Measurements from ENCODE around the gene RCOR2.
"Not testable (repeated sequence)": the region's sequence is repeated elsewhere in the genome, so short reads cannot be mapped to it uniquely, and the experiment has no call there.

The RCOR2 gene
- 0 to 0.27 (median 0.10) reads per million in 4 donors for total RNA-seq

DNA sequence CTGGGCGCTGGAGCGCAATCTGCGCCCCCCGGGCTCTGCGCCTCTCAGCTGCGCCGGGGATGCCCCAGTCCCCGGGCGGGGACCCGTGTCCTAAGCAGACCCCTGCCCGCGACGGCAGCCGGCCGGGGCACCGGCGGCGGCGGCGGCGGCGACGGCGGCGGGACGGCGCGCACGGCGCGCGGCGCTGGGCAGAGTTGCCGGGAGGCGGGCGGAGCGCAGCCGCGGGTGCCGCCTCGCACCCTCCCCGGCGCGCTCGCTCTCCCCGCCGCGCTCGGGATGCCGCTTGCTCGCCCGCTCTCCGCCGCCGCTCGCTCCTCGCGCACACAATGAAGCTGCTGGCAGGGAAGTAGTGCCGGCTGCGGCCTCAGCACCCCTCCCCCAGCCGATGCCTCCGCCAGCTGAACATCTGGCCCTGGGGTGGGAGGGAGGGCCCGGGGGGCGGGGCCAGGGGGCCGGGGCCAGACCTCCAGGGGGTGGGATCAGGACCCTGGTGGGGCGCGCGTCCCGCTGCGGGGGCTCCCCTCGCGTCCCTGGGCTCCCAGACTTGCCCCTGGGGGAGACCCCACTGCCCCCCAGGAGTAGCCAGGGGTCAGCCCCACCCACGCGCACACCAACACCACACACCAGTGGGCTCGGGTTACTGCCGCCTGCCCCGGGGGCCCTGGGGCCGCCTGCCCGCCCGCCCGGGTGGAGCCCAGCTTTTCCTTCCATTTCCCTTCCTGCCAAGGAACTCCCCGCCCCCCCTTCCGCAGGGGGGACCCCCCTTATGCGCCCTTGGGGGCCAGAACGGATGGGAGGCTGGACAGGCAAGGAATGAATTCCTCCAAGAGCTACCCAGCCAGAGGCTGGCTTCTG lies at the start of gene RCOR2:
TSS of gene RCOR2 (minus strand) at position 328 of the 855 bp plus-strand sequence. CDS start 708 bp downstream, outside the sequence.
- peak in 4 of 5 donors; percentile 27 to 66 (median 43) for DNase-seq

DNA sequence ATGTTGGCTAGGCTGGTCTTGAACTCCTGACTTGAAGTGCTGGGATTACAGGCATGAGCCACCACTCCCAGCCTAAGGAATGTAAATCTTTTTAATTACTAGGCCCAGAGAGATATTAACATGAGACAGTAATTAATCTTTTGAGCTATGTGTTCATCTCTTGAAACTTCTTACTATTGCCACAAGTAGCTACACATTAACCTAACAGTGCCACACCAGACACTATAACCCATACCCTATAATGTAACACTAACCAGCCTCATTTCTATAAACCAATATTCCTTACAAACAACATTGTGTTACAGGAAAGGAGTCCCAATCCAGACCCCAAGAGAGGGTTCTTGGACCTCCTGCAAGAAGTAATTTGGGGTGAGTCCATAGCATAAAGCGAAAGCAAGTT lies 49.5 kb upstream of the RCOR2 start:
- DNase-seq = no peak

DNA sequence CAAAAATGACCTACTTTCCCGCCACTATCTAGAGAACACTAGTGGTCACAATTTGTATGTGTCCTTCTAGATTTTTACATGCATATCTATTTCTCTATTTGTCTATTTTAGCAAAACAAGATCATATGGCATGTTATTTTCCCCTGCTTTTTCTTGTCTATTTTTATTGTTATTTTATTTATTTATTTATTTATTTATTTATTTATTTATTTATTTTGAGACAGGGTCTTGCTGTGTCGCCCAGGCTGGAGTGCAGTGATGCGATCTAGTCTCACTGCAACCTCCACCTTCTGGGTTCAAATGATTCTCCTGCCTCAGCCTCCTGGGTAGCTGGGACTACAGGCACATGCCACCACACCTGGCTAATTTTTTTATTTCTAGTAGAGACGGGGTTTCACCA lies 46.9 kb upstream of the RCOR2 start:
- not testable (repeated sequence) for DNase-seq

DNA sequence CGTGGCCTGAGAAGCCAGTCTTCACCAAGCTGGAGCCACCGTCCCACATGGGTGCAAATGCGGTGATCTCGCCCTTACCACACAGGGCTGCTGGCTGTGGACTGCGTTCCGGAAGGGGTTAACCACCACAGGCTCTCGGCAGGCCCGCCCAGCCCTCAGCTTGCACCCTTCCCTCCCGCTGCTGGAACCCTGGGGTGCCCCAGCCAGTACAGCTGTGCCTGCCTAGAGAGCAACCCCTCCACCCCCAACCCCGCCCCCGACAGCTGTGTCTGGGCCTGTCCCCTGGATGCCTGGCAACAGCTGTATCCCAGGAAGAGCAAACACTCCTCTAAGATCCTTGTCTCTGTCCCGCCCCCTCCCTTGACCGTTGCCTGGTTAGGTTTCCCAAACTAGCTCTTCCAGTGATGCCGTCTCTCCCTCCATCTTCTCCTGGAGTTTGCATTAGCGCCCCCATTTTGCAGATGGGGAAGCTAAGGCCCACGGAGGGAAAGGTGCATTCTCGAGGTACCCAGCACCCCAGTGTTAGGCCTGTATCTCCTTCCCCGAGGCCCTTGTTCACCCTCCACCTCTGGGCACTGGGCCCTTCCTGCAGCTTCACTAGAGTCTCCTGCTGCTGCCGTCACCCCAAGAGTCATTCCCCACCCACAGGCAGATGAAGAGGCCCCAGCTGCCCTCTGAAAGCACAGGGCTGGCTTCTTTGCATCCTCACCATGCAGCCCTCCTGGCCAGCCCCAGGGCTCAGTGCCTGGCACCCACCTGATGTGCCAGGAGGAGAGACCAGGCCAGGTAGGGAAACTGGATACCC lies 44.8 kb upstream of the RCOR2 start:
- DNase-seq = peak in 1 of 5 donors; percentile 59

DNA sequence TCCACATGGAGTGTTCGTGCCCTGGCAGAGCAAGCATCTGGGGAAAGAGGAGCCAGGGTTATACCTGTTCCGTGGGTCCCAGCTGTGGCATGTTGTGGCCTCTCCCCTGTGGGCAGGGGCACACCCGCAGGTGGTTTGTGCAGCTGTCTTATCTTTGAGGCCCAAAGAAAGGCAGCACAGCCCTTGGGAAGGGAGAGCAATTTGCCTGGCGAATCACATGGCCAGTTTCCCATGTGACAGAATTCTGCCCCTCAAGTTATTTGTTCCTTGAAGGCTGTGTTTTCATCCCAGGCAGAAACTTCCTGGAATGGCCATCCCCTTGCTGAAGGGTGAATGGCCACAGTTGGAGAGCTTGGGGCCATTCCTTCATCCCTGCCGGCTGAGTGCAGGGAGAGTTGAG lies 41.0 kb upstream of the RCOR2 start:
- no peak for DNase-seq

DNA sequence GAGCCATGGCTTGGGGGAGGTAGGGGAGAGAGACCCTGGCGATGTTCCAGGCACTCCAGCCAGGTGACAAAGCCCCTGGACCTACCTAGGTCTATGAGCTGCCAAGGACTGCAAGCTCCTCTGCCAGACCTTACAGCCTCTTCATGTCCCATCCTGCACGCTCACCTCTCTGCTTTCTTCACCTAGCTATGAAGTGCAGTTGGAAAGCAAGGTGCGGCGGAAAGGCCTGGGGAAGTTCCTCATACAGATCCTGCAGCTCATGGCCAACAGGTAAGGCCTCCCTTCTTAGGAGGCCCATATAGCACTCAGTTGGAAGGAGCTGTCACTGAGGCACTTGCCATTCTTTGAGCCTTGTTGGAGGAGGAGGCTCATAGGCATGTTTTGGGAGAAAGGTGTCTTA lies 35.6 kb upstream of the RCOR2 start:
- no peak for DNase-seq

DNA sequence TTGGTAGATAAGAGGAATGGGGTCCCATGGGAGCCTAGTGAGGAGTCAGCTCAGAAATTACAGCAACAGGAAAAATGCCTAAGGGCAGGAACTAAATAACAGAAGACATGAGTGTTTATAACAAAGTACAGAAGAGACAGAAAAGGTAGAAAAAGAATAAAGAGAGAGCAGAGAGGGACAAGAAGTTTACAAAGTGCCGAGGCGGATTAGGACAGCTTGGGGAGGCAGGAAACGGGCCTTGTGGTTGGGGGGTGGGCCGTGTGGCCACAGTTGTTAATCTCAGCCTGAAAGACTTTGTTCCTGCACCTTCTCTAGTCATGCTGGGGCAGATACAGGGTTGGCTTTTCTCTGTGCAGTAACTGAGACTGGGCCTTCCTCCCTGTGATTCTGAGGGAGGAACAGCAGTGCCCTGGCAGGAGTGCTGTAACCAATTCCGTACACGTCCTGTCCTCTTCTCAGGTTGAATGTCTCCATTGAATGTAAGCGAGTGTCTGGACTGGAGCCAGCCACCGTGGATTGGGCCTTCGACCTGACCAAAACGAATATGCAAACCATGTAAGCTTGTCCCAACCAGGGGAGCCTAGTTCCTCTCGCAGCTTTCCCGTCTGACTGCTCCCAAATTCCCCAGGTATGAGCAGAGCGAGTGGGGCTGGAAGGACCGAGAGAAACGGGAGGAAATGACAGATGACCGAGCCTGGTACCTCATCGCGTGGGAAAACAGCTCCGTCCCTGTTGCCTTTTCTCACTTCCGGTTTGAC lies 35.0 kb upstream of the RCOR2 start:
- DNase-seq = peak in 1 of 5 donors; percentile 55

DNA sequence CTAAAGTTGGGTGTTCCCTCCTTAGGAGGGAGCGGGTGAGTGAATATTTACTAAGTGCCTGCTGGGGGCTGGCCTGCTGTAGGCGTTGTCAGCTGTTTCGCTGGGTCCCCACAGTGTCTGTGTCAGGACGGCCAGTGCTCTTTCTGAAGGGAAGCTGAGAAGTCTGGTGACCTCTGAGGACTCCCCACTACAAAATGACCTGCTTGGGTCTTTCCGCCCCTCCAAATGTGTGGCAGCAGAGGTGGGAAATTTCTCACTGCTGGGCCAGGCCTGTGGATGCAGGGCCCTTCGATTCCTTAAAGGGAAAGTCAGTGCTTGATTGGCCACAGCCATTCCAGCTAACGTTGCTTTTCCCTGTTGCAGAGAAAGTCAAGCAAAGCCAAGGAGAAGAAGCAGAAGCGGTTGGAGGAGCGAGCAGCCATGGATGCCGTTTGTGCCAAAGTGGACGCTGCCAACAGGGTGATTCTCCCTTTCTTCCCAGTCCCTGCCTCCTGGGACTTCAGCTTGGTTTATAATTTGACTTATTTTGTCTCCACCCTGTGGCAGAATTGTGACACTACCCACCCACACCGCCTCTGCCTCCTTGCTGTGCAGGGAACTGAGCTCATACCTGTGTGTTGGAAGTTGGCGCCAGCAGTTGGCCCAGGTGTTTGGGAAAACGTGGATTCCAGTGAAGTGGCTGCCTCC lies 28.7 kb upstream of the RCOR2 start:
- peak in 3 of 5 donors; percentile 15 to 45 (median 45) for DNase-seq

DNA sequence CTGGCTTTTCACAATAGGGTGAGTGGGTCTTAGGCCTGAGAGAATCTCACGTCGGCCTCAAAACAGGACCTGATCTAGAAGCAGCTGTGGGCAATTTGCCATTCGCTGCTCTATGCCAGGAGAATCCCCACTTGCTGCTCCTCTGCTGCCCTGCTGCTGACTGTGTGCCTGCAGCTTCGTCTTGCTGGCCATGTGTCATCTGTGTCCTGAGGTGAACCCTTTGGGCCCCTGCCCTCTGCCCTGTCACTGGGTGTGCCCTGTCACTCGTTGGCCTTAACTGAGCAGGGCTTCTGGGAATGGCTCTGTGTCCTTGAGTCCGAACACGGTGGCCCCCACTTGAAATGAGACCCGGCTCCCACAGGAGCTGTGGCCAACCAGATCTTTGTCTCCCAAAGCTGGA lies 28.0 kb upstream of the RCOR2 start:
- DNase-seq = no peak

DNA sequence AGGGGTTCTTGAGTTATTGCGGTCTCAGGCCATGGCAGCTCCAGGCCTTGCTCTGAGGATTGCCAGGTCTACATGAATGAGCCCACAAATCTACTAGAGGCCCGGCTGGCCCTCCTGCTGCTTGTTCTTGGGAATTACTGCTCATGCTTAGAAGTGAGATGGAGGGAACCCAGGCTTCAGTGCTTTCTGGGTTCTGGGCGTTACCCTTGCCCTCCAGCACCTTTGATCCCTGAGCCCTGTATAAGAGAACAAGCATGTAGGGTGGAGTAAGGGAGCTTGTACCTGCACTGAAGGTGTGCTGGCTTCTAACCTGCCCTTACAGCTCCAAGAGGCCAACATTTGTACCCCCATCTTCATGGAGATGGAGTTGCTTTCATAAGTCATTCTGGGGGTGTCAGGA lies 25.8 kb upstream of the RCOR2 start:
- no peak for DNase-seq

DNA sequence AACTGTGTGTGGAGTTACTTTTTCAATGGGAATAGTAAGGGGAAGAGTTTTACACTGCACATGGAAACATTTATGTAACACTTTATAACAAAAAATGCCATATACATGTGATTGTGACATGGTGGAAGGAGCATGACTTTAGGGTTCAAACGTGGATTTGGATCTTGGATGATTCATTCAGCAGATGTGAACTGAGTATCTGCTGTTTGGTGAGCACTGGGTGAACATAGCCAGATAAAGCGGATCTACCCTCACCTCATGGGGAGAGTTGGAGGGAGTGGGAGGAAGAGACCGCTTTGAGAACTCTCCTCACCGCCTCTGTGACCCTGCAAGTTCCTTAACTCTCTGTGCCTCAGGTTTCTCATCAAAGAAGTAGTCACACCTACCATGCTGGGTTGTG lies 24.9 kb upstream of the RCOR2 start:
- no peak for DNase-seq

DNA sequence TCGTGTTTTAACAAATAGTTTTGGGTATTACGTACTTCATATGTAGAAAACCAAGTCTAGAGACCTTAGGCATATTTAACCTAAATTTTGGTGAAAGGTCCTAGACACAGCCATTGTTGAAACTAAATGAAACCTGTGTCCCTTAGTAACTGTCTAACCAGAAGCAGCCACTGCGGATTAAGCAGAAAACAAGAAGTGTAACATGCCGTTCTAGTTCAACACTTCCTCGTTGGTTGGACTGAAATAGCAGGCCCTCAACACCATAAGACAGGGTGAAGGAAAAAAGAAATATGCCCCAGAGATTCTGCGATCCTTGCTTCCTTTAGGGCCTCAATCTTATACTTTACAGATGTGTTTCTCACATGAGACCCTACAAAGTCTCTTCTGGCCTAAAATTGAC lies 23.8 kb upstream of the RCOR2 start:
- no peak for DNase-seq

DNA sequence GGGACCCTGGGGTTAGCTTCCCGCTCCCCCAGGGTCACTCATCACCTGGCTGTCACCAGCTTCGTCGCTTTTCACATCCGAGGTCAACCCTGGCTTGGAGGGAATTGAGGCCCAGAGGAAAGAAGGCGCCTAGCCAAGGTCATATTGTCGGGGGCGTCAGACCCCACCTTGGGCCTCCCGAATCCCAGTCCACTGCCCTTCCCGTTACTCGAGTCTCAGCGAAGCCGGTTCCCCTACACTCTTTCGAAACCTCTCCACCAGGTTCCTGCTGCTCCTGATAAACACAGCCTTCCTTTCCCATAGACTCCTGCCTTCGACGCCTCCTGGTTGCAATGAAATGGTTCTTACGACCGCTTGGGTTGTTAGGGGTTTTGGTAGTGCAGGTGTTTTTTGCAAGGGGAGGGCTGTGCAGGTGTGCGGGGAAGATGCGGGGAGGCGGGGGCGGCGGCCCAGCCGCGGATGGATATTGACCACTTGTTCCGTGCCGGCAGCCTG lies 22.5 kb upstream of the RCOR2 start:
- DNase-seq = no peak

DNA sequence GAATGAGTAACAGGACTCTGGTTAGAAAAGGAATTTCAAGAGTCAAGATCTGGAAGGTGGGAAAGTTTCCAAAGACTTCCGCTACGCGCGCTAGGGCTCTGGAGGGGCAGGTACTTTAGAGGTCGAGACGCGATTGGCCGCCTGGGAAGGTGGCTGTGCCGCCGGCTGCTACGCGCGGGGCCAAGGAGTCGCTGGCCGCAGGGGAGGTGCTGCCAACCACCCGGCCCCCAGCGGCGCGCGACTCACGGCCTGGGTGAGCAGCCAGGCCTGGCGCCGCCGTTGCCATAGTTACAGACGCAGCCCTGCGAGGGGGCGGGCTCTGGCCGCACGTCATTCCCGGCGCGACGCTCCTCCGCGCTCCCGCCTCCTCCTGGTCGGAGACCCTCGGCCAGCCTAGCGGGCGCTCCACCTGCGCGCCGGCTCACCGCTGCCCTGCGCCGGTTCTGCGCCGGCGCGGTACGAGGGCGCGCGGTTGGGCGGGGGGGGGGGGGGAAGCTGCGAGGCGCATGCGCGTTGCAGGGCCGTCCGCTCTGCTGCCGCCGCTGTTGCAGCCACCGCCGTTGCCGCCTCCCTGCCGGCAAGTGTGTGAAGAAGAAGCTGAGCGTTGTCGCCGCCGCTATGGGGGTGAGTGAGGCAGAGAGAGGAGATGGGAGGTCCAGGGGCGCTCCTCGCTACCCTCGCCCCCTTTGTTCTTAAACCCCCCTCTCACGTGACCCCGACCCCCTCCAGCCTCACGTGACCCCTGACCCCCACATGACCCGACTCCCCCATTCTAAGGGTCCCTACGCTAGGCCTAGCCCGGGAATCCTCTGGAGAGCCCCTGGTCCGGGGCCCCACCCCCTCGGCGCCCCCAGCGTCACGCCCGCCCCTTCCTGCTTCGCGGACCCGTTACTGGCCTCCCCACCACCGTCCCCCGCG lies 21.8 kb upstream of the RCOR2 start, which contains the start of gene NAA40:
TSS of gene NAA40 (plus strand) at position 524 of the 918 bp plus-strand sequence. CDS start at position 619, 95 bp downstream.
- peak; percentile 83 to 98 (median 91) for DNase-seq

DNA sequence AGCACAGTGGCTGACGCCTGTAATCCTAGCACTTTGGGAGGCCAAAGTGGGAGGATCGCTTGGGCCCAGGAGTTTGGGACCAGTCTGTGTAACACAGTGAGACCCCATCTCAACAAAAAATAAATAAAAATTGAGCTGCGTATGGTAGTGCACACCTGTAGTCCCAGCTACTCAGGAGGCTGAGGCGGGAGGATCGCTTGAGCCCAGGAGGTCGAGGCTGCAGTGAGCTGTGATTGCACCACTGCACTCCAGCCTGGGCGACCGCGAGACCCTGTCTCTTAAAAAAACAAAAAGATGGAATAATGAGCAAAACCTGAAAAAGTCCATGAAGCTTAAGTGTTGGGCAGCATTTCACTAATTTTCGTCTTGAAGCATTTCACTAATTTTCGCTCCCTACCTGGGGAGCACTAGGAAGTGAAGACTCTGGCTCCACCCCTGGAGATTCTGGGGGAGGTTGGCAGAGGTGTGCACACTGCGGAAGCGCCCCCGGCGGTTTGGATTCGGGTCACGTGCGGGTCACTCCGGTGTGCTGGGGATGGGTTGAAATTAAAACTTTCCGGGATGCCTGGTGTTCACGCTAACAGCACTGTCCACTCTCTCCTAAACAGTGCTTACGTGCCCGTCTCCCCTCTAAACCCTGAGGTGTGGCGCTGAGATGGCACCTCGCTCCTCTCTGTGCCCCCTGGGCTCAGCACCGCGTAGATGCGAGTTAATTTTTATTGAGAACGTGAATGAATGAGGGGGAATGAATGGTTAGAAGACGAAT lies 20.9 kb upstream of the RCOR2 start:
- no peak for DNase-seq

DNA sequence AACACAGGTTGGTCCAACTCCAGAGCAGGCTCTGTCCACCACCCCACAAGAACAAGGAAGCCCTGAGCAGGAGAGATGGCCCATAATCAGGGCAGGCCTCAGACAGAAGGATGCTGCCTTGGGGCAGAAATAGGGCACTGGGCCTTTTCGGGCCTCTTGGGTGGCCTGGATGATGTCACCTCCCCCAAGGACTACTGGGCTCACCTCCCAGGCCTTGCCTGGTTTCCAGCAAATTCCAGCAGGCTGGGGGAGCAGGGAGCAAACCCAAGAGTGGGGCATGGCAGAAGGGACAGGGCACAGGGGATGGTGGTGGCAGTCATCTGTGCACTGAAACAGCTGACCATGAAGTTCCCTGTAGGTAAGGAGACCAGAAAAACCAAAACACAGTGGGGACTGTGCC lies 16.5 kb upstream of the RCOR2 start:
- DNase-seq = no peak

DNA sequence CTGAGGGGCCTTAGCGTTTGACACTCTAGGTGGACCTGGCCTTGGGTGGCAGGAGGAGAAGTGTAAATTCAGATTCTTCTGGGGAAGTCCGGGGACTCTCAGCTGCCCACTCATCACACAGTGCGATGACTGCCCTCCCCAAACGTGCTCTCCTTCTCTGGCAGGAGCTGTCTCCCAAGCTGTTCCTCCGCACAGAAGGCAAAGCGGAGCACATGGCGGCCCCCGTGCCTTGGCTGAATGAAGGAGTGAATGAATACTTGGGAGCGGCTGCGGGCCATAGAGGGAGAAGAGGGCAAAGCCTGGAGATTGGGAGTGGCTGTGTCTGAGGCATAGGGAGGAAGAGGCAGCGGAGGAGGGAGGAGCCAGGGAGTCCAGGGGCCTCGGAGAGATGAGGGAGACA lies 14.9 kb upstream of the RCOR2 start:
- no peak for DNase-seq

DNA sequence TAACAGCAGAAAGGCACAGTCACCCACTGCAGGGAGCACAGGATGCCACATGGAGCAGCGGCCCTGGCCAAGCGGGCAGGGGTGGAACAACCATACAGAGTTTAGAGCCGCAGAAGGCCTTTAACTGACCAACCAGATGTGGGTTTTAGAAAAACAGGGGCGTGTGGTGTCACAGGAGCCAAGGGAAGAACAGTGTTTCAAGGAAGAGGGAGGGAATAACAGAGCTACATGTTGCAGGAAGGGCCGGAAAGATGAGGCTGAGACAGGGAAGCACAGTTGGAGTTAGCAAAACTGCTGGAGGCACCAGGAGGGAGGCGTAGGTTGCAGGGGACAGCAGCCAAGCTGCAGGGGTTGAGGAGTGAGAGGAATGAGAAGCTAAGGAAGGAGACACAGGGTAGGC lies 14.1 kb upstream of the RCOR2 start:
- no peak for DNase-seq

DNA sequence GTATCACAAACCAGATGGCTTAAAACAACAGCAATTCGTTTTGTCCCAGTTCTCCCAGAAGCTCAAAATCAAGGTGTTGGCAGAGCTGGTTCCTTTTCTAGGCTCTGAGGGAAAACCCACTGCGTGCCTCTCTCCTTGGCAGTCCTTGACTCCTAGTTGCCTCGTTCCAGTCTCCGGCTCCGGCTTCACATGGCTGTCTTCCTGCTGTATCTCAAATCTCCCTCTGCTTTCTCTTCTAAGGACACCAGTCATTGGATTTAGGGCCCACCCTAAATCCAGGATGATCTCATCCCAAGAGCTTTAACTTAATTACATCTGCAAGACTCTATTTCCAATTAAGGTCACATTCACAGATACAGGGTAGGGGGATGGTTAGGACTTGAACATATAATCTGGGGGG lies 12.7 kb upstream of the RCOR2 start:
- no peak for DNase-seq

DNA sequence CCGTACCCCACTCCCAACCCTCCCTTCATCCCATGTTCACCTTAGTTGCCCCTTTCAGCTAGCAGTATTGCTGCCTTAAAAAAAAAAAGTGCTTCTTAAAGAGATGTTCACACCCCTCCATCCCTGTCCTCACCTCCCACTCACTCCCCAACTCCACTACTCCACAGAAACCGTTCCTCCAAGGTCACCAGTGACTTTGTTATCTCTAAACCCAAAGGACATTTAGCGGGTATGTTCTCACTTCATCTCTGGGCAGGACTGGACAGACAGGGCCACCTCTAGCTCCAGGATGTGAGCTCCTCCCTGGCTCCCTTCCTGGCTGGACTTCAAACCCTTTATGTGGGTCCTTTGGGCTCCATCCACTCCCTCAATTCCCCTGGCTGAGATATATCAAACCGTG lies 6.4 kb upstream of the RCOR2 start:
- DNase-seq = no peak

Measured in T-helper 1 cell (primary cell).